T follicular helper cell (primary cell): ENCODE results near the gene HOMER3.

Experiments
- DNase-seq: peaks from one replicate; pipeline ENCODE4 v3.0.0-alpha.2; 2020; ENCODE audit warnings: low read depth
- total RNA-seq, 2 experiments: gene quantifications; one replicate each; lab custom pipeline; 2026; lab: John Stamatoyannopoulos, UW

Gene HOMER3
- total RNA-seq, result 0.43 to 0.54 reads per million in 2 experiments

GRCh38 chr19:18940769-18941627, at the start of gene HOMER3:
Gene HOMER3, minus strand, starts transcription at chr19:18941217. Its CDS starts 2,235 bp downstream, at chr19:18938982.
- DNase-seq, result peak; percentile 62

GRCh38 chr19:18990128-18990708, 49.2 kb upstream of the HOMER3 start:
- DNase-seq, result no peak

GRCh38 chr19:18989316-18989715, 48.3 kb upstream of the HOMER3 start:
- DNase-seq, result no peak

GRCh38 chr19:18987456-18987855, 46.4 kb upstream of the HOMER3 start:
- DNase-seq, result no peak

- DNase-seq, result no peak
These were observed 44.2 kb upstream of the HOMER3 start for GRCh38 chr19:18985257-18985656.

- no peak for DNase-seq
These were observed 43.2 kb upstream of the HOMER3 start for GRCh38 chr19:18984251-18984650.

- no peak for DNase-seq
These were observed 41.7 kb upstream of the HOMER3 start for GRCh38 chr19:18982669-18983068.

- no peak for DNase-seq
These were observed 39.5 kb upstream of the HOMER3 start for GRCh38 chr19:18980432-18981020.

GRCh38 chr19:18978616-18979015, 37.6 kb upstream of the HOMER3 start:
- no peak for DNase-seq

GRCh38 chr19:18975869-18976268, 34.9 kb upstream of the HOMER3 start:
- no peak for DNase-seq

GRCh38 chr19:18975011-18975410, 34.0 kb upstream of the HOMER3 start:
- no peak for DNase-seq

- no peak for DNase-seq
These were observed 31.8 kb upstream of the HOMER3 start for GRCh38 chr19:18972851-18973250.

- no peak for DNase-seq
These were observed 31.3 kb upstream of the HOMER3 start for GRCh38 chr19:18972301-18972811.

GRCh38 chr19:18969931-18970659, 29.1 kb upstream of the HOMER3 start:
- no peak for DNase-seq

GRCh38 chr19:18967358-18968146, 26.5 kb upstream of the HOMER3 start:
- no peak for DNase-seq

GRCh38 chr19:18966307-18966706, 25.3 kb upstream of the HOMER3 start:
- DNase-seq, result no peak

- no peak for DNase-seq
These were observed 23.1 kb upstream of the HOMER3 start for GRCh38 chr19:18964121-18964520.

GRCh38 chr19:18961767-18962620, 21.0 kb upstream of the HOMER3 start:
- no peak for DNase-seq

- no peak for DNase-seq
These were observed 19.4 kb upstream of the HOMER3 start for GRCh38 chr19:18960370-18960769.

GRCh38 chr19:18955042-18955441, 14.0 kb upstream of the HOMER3 start:
- DNase-seq, result no peak
